Natural killer cell treated with Interleukin-12 subunit alpha and Interleukin-12 subunit beta and Interleukin-15 and Interleukin-18, amount 100 ng/mL, for 72 hours (primary cell): ENCODE results near the gene SHB. TPM values are rescaled to one million over a fixed set of nuclear protein-coding genes. Genes with fewer than 3 reads are reported as not detected.
"Not testable (repeated sequence)": the region's sequence is repeated elsewhere in the genome, so short reads cannot be mapped to it uniquely, and the experiment has no call there.

Source experiments
- ATAC-seq, 2 donors: fragments of 150-1000 bp; cut with Tn5 transposase in 1 of 2; sonication (Bioruptor Pico), chemical (Tn5 transposase) in 1 of 2; 2 replicates each; pipeline ENCODE4 v1.10.0; 2021
- DNase-seq: peaks from one replicate; pipeline ENCODE4 v3.0.0; 2022; ENCODE audit warnings: low spot score
- H3K27ac Mint-ChIP-seq, 2 donors: 1 replicate in 1 of 2; 2 replicates in 1 of 2; pipeline ENCODE4 v1.8.0; 2022; ENCODE audit warnings: mixed read lengths in 2 of 2, mild to moderate bottlenecking in 1 of 2, moderate library complexity in 1 of 2
- H3K27me3 Mint-ChIP-seq, 2 donors: 1 replicate in 1 of 2; 2 replicates in 1 of 2; pipeline ENCODE4 v1.8.0; 2022; ENCODE audit warnings: mixed read lengths in 2 of 2
- H3K36me3 Mint-ChIP-seq: one replicate; pipeline ENCODE4 v1.8.0; 2022; ENCODE audit warnings: mixed read lengths
- H3K4me1 Mint-ChIP-seq, 2 donors: 1 replicate in 1 of 2; 2 replicates in 1 of 2; pipeline ENCODE4 v1.8.0; 2022; ENCODE audit warnings: low read depth in 2 of 2, mixed read lengths in 2 of 2, mild to moderate bottlenecking in 1 of 2
- H3K4me3 Mint-ChIP-seq: one replicate; pipeline ENCODE4 v1.8.0; 2022; ENCODE audit warnings: mixed read lengths
- H3K9me3 Mint-ChIP-seq: 2 replicates; pipeline ENCODE4 v1.8.0; 2022; ENCODE audit warnings: mixed read lengths
- total RNA-seq, 2 donors: library from RNA; stranded (reverse); gene quantifications; one replicate each; pipeline ENCODE4 v1.2.3, GENCODE V29; 2022

The SHB gene
- total RNA-seq, 2 donors from 2014 or later = 0.14 to 1.6 TPM

DNA sequence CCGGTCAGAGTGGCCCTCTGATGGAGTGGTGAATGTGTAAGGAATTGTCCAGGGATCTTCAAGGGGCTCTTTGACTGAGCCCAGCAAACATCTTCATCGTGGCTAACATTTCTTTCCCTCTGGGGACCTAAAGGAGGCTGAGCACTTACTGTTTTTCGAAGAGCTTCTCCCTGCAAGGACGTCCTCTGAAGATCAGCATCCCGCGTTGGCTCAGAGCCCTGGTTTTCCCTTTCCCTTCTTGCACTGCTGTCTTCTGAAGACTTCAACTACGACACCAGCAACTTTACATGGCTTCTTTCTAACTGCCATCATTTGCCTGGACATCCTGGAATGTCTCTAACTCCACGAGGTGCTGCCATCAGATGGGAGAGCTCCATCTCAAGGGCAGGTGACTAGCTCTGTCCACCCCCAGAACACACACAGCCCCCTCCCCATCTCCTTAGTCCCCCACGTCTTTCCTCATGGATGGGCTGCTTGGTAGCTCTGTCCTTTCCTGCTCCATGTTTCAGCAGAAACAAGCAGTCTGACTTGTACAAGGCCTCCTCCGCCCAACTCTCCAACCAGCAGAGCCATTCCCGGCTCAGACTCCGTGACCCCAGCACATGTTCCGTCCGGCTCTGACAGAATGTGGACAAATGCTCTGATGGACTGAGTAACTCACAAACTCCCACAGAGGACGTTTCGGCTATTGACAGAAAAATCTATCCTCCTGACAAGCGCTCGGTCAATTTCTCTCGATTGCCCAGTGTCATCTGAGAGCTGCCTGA lies 17.1 kb downstream of the SHB start:
- Mint-ChIP-seq H3K36me3 (no peaks in the 10 kb centered on the region), H3K4me3 (no peak overlapping the region), H3K27ac (no peak overlapping the region), H3K27me3 (peaks cover 0 to 3% of the 10 kb centered on the region in 2 donors), H3K9me3 (no peaks in the 10 kb centered on the region), H3K4me1 (peaks cover 7 to 8% of the 10 kb centered on the region in 2 donors)
- DNase-seq (no peak), ATAC-seq (no peak)

- H3K4me1 Mint-ChIP-seq = peaks cover 7 to 14% of the 10 kb centered on the region in 2 donors
- no peak overlapping the region for H3K4me3 Mint-ChIP-seq
- no peak overlapping the region for H3K27ac Mint-ChIP-seq
- H3K9me3 Mint-ChIP-seq = no peaks in the 10 kb centered on the region
- H3K36me3 Mint-ChIP-seq = no peaks in the 10 kb centered on the region
- H3K27me3 Mint-ChIP-seq = no peaks in the 10 kb centered on the region
- DNase-seq (no peak), ATAC-seq (no peak)
These were observed 20.6 kb downstream of the SHB start for GRCh38 chr9:38048316-38048969.

DNA sequence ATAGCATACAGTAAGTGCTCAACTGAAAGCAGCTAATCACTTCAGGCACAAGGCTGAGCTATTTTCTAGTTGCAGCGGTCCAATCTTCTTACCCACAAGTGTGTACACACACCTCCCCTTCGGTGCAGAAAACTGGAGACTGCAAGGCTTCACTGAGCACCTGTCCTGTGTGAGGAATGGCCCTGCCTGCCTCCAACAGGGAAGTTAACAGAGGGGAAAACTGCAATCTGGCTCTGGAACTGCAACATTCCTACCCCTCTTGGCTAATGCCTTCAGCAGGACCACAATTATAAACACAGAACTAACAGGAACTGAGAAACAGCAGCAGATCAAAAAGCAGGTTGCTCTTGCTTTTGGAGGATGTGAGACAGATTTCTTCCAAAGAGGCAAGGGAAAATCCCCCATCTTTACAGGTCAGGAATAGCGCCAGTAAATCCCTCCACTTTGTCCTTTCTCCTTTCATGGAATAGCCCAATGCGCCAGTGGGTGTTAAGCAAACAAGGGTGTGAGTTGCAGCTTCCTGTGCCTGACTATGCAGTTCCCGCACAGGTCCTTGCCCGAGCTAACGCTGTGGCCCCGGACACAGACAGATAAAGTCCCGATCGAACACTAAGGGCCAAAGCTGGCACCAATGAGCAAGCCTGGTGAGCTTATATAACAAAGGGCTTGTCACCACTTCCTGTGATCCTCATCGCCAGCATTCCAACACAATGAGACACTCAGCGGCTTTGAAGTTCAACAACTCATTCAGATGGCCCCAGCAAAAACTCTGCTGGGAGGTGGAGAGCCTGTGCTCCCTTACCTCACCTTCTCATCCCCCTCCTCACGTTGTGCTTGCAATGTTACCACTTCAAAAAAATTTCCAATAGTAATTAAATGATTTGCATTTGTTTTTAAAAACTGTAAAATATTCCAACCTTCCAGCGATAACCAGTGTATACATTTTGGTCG lies 21.5 kb downstream of the SHB start:
- H3K27ac Mint-ChIP-seq = no peak overlapping the region
- H3K36me3 Mint-ChIP-seq = no peaks in the 10 kb centered on the region
- H3K4me3 Mint-ChIP-seq = peak overlapping the region; percentile 45
- H3K27me3 Mint-ChIP-seq = peaks cover 0 to 4% of the 10 kb centered on the region in 2 donors
- no peaks in the 10 kb centered on the region for H3K9me3 Mint-ChIP-seq
- peaks cover 7 to 14% of the 10 kb centered on the region in 2 donors for H3K4me1 Mint-ChIP-seq
- no peak for DNase-seq
- ATAC-seq = peak; percentile 58 to 59

GRCh38 chr9:38046661-38047300 lies 22.2 kb downstream of the SHB start:
- Mint-ChIP-seq H3K9me3 (no peaks in the 10 kb centered on the region), H3K27me3 (peaks cover 0 to 4% of the 10 kb centered on the region in 2 donors), H3K4me1 (peaks cover 7 to 14% of the 10 kb centered on the region in 2 donors), H3K27ac (no peak overlapping the region), H3K4me3 (peak overlapping the region; percentile 45), H3K36me3 (no peaks in the 10 kb centered on the region)
- DNase-seq (no peak), ATAC-seq (peak in 1 of 2 donors; percentile 32)

DNA sequence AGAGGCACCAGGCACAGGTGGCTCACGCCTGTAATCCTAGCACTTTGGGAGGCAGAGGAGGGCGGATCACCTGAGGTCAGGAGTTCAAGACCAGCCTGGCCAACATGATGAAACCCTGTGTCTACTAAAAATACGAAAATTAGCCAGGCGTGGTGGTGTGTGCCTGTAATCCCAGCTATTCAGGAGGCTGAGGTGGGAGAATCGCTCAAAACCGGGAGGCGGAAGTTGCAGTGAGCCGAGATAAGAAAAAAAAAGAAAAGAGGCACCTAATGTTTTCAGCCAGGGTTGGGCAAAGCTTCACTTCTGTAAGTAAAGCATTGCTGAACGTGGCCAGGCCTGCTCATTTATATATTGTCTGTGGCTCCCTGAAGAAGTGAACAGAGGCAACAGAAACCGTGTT lies 23.1 kb downstream of the SHB start:
- not testable (repeated sequence) for H3K27me3 Mint-ChIP-seq, DNase-seq, H3K9me3 Mint-ChIP-seq, H3K36me3 Mint-ChIP-seq, H3K27ac Mint-ChIP-seq, H3K4me3 Mint-ChIP-seq, ATAC-seq
- H3K4me1 Mint-ChIP-seq = peaks cover 13 to 14% of the 10 kb centered on the region in 2 donors

DNA sequence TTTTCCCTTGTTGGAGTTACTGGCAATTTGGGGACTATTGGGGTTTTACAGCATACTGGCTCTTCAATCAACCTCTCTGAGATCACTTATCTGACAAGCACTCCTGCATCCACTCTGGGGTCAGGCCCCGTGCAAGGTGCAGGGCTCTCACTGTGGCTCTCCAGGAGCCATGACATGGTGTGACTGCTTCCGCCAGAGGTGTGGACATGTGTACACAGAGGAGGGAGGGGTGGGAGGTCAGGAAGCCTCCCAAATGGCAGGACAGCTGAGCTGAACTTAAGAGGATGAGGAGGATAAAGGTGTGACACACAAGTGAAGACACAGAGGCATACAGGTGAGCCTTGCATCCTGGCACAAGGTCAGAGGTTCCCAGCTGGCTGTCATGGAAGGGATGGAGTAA lies 24.3 kb downstream of the SHB start:
- no peak overlapping the region for H3K27ac Mint-ChIP-seq
- no peaks in the 10 kb centered on the region for H3K9me3 Mint-ChIP-seq
- no peak overlapping the region for H3K4me3 Mint-ChIP-seq
- H3K27me3 Mint-ChIP-seq = peaks cover 0 to 4% of the 10 kb centered on the region in 2 donors
- no peaks in the 10 kb centered on the region for H3K36me3 Mint-ChIP-seq
- no peak for DNase-seq
- no peak for ATAC-seq
- H3K4me1 Mint-ChIP-seq = peaks cover 13 to 14% of the 10 kb centered on the region in 2 donors

DNA sequence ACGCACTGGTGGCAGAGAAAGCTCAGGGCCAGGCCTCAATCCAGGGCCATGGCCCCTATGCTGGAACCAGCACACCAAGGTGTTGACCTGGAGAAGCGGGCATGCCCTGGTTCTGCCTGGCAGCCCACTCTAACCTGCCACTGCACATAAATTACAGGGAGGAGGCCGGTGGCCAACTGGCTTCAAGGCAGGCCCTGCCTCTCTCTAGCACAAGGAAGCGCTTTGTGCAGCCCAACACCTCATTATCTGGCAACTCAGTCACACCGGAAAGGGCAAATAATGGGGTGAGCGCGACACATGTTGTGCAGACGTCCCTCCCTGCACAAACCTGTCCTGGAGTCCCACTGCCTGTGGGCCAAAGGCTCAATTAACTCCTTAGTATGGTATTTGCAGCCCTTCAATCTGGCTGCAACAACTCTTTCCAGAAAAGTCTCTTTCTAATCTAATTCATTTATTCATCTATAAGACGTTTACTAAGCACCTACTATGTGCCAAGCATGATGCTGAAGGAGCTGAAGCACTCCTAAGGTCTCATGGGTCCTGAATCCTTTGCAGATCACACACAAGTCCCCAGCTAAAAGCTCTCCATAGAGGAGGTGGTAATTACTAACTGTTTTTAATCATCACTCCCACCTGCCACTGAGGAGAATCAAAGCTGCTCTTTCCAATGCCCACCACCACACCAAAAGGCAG lies 24.9 kb downstream of the SHB start:
- Mint-ChIP-seq H3K27me3 (peaks cover 0 to 4% of the 10 kb centered on the region in 2 donors), H3K36me3 (no peaks in the 10 kb centered on the region), H3K9me3 (no peaks in the 10 kb centered on the region), H3K4me3 (no peak overlapping the region), H3K27ac (no peak overlapping the region), H3K4me1 (peaks cover 13 to 14% of the 10 kb centered on the region in 2 donors)
- DNase-seq (no peak), ATAC-seq (no peak)

- no peak for DNase-seq
- Mint-ChIP-seq H3K4me1 (peaks cover 13 to 20% of the 10 kb centered on the region in 2 donors), H3K27ac (no peak overlapping the region), H3K36me3 (no peaks in the 10 kb centered on the region), H3K4me3 (no peak overlapping the region), H3K27me3 (peaks cover 0 to 4% of the 10 kb centered on the region in 2 donors), H3K9me3 (no peaks in the 10 kb centered on the region)
- no peak for ATAC-seq
These were observed 26.2 kb downstream of the SHB start for GRCh38 chr9:38042626-38043357.

DNA sequence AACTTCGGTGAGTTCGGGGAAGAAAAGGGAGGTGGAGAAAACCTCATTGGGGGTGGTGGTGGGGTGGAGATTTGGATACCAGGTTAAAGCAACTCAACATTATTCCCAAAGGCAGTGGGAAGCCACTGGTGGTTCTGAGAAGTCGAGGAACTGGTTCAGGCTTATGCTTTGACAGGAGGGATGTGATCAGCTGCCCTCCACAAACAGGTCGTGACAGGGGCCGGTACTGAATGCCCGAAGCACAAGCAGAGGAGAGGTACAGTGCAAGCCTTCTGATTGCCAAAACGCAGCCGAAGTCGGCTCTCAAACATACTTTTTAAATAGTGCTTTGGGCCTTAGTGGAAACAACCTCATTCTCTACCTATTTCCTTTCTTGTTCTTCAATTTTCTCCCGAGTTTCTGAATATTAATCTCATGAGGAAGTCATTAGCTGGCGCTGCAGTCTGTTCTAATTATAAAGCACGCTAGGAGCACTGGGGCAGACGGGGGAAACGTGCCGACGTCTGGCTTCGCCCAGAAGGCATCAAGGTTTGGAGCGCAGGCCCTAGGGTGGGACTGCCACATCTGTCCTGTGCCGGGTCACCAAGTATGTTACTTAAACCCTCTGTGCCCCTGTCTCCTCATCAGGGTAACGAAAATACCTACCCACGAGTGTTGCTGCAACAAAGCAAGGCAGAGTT lies 27.3 kb downstream of the SHB start:
- no peak for DNase-seq
- peaks cover 0 to 4% of the 10 kb centered on the region in 2 donors for H3K27me3 Mint-ChIP-seq
- no peaks in the 10 kb centered on the region for H3K36me3 Mint-ChIP-seq
- H3K4me1 Mint-ChIP-seq = peaks cover 5 to 13% of the 10 kb centered on the region in 2 donors
- ATAC-seq = no peak
- no peak overlapping the region for H3K4me3 Mint-ChIP-seq
- H3K27ac Mint-ChIP-seq = no peak overlapping the region
- H3K9me3 Mint-ChIP-seq = no peaks in the 10 kb centered on the region

GRCh38 chr9:38039907-38040682 lies 28.9 kb downstream of the SHB start:
- Mint-ChIP-seq H3K4me1 (peaks cover 5 to 10% of the 10 kb centered on the region in 2 donors), H3K27ac (no peak overlapping the region), H3K27me3 (peaks cover 0 to 4% of the 10 kb centered on the region in 2 donors), H3K9me3 (no peaks in the 10 kb centered on the region), H3K4me3 (no peak overlapping the region), H3K36me3 (no peaks in the 10 kb centered on the region)
- DNase-seq (no peak), ATAC-seq (no peak)

DNA sequence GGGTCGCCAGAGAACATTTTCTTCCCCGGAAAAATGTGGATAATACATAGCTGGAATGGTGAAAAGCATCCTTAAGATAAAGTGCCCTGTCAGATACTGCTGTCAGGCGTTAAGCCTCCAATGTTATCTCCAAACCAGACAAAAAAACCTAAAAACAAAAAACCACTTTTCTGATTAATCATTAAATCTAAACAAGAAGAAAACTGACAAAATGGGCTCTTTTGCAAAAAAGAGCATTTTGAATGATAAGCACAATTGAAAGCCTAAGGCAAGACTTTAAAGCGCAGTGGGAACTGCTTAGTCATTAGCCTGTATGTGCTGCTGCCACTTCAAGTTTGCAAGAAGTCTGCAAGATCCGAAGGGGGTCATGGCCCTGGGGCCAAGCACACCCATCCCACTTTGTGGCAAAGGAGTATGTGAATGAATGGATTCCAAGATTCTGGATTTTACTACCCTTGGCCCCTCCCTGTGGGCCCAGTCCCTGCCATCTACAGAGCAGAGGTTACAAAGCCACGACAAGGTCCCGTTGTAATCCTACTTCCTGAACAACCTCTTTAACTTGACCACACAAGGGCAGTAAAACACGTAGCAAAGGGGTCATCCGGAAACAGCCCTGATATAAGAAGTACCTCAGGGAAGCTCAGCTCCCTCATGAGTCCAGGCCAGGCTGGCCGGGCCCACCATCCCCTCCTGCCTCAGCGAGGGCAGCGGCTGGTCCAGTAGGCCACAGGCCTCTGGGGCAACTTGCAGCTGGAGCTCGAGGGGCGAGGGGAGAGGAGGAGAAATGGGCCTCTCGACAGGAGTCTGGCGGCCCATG lies 29.7 kb downstream of the SHB start:
- Mint-ChIP-seq H3K27ac (peak overlapping the region in 1 of 2 donors; percentile 16), H3K36me3 (no peaks in the 10 kb centered on the region), H3K9me3 (no peaks in the 10 kb centered on the region), H3K4me3 (no peak overlapping the region), H3K4me1 (peaks cover 10 to 13% of the 10 kb centered on the region in 2 donors), H3K27me3 (peaks cover 0 to 4% of the 10 kb centered on the region in 2 donors)
- ATAC-seq (no peak), DNase-seq (no peak)
